Esophagus mucosa (tissue), 1 donor: ENCODE results near the gene ABCC3. TPM values are rescaled to one million over a fixed set of nuclear protein-coding genes. Genes with fewer than 3 reads are reported as not detected.

Source experiments
- ATAC-seq: fragments of 200-7000 bp; cut with Tn5 transposase; one replicate; pipeline ENCODE4 v1.9.1; 2020
- total RNA-seq: library from RNA; stranded (reverse); gene quantifications from one replicate; pipeline ENCODE4 v1.2.4, GENCODE V29; 2023
- donor health status: DM: yes; HTN: yes; CAD: no.

Gene ABCC3
- 17.6 TPM for total RNA-seq

- ATAC-seq = peak; percentile 65
These were observed at the start of gene ABCC3 for GRCh38 chr17:50634224-50634914. ABCC3 (plus strand) TSS chr17:50634881; CDS start chr17:50634937, 56 bp downstream.

- no peak for ATAC-seq
These were observed 49.3 kb upstream of the ABCC3 start for GRCh38 chr17:50585346-50585745.

DNA sequence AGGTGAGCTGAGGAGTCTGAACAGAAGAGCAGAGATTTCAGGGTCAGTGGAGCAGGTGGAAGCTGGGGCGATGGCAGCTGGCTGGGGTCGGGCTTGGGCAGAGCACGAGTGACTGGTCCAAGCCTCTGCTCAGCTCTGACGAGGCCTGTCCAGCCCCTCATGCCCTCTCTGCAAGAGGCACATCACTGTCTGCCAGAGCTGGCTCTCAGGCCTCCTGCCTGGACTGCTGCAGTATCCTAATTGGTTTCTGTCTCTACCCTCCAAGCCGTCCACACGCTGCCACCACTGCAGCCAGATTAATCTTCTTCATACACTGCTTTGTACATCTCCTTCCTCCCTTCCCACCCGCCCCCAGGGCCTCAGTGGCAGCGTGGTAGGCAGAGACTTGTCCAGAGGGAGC is 48.8 kb upstream of the ABCC3 start:
- no peak for ATAC-seq

DNA sequence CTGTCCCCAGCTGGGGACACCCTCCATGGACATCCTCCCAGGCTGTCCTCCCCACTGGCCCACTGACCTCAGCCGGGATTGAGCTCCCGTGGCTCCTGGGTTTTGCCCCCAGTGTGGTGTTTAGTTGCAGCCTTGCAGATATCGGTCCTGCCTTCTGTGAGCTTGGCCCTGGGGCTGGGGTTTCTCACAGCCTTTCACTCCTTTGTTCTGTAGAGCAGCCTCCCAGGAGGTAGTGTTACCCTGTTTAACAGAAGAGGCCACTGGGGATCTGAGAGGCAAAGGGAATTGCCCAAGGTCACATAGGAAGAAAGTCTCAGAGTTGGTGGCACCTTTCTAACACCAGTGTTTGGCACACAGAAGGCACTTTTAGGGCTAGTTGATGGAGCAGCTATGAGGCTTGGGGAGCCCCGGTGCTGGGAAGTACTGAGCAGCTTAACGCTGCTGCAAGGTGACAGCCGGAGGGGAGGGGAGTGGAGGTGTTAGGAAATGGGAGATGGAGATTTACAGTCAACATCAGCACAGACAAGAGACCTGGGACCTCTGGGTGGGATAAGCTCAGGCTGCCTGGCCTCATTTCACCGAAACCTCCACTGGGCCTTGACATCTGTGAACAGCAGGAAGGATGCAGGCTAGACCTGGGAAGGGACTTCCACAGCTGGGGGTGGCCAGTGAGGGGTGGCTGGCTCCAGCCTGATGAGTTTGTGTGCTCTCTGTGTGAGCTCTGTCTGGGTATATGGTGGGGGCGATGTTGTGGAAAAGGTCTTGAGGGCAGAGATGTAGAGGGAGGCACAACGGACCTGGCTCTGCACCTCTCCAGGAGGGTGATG is 48.0 kb upstream of the ABCC3 start:
- ATAC-seq = no peak

GRCh38 chr17:50587571-50587970 is 47.1 kb upstream of the ABCC3 start:
- ATAC-seq = no peak

DNA sequence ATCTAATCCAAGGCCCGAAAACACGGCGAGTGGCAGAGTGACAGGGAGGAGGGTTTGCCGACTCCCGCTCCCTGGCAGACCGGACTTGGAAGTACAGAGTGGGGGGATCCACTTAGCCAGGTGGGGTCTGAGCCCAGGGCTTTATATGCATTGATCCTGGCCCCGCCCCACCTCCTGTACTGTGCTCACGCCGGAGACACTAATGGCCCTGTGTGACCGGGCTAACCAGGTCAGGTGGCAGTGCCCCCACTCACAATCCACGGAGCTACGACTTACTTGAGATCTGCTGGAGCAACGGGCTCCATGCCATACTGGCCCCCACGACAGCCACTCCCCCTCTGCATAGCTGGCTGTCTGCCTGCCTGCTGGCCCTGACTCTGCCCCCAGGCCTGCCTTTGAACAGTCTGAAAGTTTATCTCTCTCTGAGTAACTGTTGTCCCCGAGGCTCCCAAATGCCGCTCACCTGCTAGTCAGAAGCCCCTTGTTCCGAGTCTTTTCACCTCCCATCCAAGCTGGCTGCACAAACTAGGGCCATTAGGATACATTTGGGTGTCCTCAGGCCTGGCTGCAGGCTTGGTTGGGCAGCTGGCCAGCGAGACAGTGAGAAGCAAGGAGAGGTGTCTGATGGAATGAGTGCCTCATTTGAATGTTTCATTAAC is 46.2 kb upstream of the ABCC3 start:
- ATAC-seq = no peak

GRCh38 chr17:50589095-50589705 is 45.5 kb upstream of the ABCC3 start:
- no peak for ATAC-seq

DNA sequence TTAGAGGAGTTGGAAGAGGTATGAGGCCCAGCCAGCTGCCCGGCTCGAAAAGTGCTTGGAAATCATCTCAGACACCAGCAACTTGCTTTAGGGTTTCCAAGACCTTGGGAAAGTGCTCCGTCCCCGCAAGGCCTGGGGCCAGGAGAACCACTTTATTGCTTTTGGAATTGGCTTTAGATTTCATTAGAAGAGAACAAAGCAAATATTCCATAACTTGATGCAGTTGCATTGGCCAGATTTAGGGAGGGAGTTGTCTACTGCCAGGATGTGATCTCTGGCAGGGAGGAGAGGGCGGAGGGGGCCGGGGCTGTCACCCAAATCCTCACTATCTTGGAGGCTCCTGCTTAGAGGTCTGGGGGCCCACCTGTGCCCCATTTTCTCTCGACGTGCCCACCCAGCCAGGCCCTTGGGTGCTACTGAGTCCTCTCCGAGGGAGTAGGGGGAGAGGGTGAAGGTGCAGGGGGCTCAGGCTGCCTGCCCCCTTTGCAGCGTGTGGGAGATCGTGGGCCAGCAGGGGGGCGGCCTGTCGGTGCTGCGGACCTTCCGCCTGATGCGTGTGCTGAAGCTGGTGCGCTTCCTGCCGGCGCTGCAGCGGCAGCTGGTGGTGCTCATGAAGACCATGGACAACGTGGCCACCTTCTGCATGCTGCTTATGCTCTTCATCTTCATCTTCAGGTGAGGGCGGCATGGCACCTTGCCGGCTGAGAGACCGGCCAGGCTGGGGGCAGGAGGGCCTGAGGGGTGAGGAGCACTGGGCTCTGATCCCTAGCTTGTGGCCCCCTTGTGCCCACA is 43.5 kb upstream of the ABCC3 start:
- no peak for ATAC-seq

DNA sequence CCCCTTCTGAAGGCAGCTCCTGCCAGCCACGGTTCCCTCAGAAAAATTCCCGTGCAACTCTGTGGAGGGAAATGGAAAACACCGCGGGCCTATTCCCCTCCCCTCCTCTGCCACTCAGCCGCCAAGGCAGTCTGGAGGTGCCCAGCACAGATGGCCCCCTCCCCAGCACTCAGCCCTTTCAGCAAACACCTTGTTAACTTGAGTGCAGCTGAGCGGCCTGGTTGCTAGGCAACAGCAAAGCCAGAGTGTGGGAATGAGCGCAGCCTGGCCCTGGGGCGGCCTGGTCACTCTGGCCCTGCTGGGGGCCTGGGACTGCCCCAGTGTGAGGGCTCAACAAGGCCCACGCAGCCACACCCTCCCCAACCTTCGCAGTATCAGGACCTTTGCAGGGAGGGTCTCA is 41.4 kb upstream of the ABCC3 start:
- no peak for ATAC-seq

GRCh38 chr17:50594128-50594823 is 40.4 kb upstream of the ABCC3 start:
- ATAC-seq = no peak

DNA sequence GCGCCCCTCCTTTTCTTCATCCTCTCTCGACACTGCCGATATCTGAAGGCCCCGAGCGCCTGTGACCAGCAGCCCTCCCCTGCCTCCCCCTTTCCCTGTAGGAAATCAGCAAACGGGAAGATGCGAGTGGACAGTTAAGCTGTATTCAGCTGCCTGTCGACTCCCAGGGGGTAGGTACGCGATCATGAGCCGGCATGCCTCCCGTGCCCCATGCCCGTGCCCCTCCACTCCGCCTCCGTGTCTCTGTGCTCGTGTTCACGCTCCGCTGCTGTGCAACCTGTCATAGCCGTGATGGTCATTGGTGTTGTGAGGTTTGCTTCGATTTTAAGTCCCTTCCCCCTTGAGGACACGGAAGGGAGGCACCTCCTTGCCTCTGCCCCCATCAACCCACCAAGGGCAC is 39.8 kb upstream of the ABCC3 start:
- no peak for ATAC-seq

GRCh38 chr17:50596191-50597037 is 38.3 kb upstream of the ABCC3 start:
- no peak for ATAC-seq

GRCh38 chr17:50598487-50598886 is 36.2 kb upstream of the ABCC3 start:
- ATAC-seq = no peak

DNA sequence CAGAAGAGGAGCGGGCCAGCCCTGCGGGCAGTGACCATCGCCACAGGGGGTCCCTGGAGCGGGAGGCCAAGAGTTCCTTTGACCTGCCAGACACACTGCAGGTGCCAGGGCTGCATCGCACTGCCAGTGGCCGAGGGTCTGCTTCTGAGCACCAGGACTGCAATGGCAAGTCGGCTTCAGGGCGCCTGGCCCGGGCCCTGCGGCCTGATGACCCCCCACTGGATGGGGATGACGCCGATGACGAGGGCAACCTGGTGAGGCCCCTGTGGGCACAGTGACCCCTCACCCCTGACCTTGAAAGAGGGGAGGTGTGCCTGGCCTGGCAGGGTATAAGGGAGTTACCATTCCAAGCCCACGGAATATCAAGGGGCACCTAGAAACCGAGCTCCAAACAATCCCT is 35.1 kb upstream of the ABCC3 start:
- no peak for ATAC-seq

GRCh38 chr17:50601823-50602375 is 32.8 kb upstream of the ABCC3 start:
- ATAC-seq = no peak

DNA sequence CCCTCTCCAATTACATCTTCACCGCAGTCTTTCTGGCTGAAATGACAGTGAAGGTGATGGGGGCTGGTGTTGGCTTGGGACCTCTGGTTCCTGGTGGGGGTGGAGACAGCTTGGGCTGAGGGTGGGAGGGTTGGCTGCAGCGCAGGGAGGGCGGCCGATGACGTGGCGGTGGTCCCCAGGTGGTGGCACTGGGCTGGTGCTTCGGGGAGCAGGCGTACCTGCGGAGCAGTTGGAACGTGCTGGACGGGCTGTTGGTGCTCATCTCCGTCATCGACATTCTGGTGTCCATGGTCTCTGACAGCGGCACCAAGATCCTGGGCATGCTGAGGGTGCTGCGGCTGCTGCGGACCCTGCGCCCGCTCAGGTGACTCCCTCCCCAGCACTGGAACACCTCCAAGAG is 31.8 kb upstream of the ABCC3 start:
- no peak for ATAC-seq

DNA sequence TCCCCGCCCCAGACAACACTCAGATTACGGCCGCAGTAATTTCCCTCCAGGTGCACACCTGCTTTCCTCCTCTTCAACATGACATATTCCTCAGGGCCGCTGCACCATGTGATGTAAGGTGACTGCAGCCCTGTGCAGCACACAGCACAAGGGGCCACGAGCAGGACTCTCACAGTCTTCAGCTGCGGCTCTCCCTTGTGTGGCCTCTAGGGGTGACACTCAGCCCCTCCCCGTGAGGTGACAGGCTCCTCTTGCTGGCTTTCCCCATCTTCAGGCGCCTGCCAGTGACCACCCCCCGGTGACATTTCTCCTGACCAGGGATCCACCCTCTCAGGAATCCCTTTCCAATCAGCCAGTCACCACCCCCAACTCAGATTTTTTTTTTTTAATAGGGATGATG is 31.3 kb upstream of the ABCC3 start:
- ATAC-seq = no peak

DNA sequence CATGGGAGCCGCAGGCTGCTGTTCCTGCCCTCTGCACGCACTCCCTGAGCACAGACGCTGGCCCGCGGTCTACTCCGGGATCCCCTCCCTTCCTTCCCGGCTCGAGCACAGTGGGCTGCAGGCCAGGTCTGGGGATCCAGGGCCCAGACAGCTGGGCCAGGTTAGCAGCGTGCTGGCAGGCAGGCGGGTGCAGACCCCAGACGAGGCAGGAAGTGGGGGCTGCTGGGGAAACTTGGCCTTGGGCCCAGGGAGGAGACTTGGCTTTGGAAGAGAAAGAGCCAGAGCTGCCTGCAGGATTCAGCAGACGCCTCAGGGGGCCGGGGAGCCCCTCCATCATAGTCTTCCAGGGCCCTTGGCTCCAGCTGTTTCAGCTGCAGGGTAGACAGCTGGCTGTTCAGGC is 30.2 kb upstream of the ABCC3 start:
- ATAC-seq = peak; percentile 41

DNA sequence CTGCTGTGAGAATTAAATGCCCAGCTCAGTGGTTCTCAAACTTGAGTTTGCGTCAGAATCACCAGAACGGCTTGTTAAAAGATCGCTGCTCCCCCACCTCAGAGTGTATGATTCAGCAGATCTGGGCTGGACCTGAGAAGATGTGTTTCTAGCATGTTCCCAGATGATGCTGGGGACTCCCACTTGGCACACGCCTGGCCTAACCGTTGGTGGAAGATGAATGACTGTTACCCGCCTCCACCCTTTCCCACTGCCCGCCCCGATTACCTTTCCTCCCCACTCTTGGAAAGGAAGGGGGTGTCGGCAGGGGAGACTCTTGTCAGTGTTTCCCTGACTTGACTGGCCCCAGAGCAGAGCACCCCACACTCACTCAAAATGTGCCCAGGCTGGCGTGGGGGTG is 29.3 kb upstream of the ABCC3 start:
- no peak for ATAC-seq

- no peak for ATAC-seq
These were observed 27.0 kb upstream of the ABCC3 start for GRCh38 chr17:50607522-50608175.
